ENCODE measurements around the gene SLCO1B3. TPM values are rescaled to one million over a fixed set of nuclear protein-coding genes. Genes with fewer than 3 reads are reported as not detected.

The SLCO1B3 gene
- polyA plus RNA-seq, 1 donor: not detected

DNA sequence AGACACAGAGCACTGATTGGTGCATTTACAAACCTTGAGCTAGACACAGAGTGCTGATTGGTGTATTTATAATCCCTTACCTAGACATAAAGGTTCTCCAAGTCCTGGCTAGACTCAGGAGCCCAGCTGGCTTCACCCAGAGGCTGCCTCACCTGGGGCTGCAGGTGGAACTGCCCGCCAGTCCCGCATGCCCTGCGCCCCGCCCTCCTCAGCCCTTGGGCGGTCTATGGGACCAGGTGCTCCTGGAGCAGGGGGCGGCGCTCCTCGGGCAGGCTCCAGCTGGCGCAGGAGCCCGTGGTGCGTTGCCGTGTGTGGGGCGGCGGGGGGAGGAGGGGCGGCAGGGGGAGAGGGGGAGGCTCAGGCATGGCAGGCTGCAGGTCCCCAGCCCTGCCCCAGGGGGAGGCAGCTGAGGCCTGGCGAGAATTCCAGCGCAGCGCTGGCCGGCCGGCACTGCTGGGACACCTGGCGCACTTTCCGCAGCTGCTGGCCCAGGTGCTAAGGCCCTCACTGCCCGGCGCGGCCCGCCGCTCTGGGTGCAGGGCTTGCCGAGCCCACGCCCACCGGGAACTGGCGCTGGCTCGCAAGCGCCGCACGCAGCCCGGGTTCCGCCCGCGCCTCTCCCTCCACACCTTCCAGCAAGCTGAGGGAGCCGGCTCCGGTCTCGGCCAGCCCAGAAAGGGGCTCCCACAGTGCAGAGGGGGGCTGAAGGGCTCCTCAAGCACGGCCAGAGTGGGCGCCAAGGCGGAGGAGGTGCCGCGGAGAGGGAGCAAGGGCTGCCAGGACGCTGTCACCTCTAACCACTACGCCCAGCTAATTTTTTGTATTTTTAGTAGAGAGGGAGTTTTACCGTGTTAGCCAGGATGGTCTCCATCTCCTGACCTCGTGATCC is 3.1 kb upstream of the SLCO1B3 start:
- Histone ChIP-seq H3K4me3 (ENCODE audit: low read length) (no peak overlapping the region), H3K27ac (ENCODE audit: low read length) (no peak overlapping the region), H3K9me3 (ENCODE audit: control insufficient read depth, low read depth, low read length) (peaks cover 7% of the 10 kb centered on the region), H3K27me3 (ENCODE audit: control insufficient read depth, insufficient read depth, low read length) (no peaks in the 10 kb centered on the region), H3K4me1 (ENCODE audit: control insufficient read depth, insufficient read depth, low read length) (no peaks in the 10 kb centered on the region), H3K36me3 (ENCODE audit: control insufficient read depth, insufficient read depth, low read length) (no peaks in the 10 kb centered on the region)
- no CpG with 5 or more reads among the region's 51 CpGs for WGBS (ENCODE audit: insufficient coverage, low lambda C conversion rate)
- no peak for DNase-seq

GRCh38 chr12:20808521-20808920 is 2.0 kb upstream of the SLCO1B3 start:
- Histone ChIP-seq H3K27me3 (ENCODE audit: control insufficient read depth, insufficient read depth, low read length) (no peaks in the 10 kb centered on the region), H3K4me1 (ENCODE audit: control insufficient read depth, insufficient read depth, low read length) (no peaks in the 10 kb centered on the region), H3K27ac (ENCODE audit: low read length) (no peak overlapping the region), H3K36me3 (ENCODE audit: control insufficient read depth, insufficient read depth, low read length) (no peaks in the 10 kb centered on the region), H3K4me3 (ENCODE audit: low read length) (no peak overlapping the region), H3K9me3 (ENCODE audit: control insufficient read depth, low read depth, low read length) (peaks cover 7% of the 10 kb centered on the region)
- 50% methylated on average over 1 of the region's 1 CpG for WGBS (ENCODE audit: insufficient coverage, low lambda C conversion rate)
- no peak for DNase-seq

DNA sequence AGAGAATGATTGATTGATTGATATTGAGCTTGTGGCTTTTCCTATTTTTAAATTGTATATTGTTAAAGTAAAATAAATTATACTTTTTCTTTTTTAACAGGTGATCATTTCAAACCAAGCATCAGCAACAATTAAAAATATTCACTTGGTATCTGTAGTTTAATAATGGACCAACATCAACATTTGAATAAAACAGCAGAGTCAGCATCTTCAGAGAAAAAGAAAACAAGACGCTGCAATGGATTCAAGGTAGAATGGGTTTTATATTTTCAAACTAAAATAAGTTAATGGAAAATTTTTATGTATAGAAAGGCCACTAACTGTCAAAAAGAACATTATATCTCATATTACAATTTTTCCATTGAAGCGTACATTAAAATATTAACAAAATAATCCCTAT is 5.1 kb downstream of the SLCO1B3 start:
- no peak for DNase-seq
- H3K36me3 ChIP-seq (ENCODE audit: control insufficient read depth, insufficient read depth, low read length): no peaks in the 10 kb centered on the region
- no peaks in the 10 kb centered on the region for H3K27me3 ChIP-seq (ENCODE audit: control insufficient read depth, insufficient read depth, low read length)
- 83% methylated on average over 1 of the region's 2 CpGs for WGBS (ENCODE audit: insufficient coverage, low lambda C conversion rate)
- no peaks in the 10 kb centered on the region for H3K9me3 ChIP-seq (ENCODE audit: control insufficient read depth, low read depth, low read length)
- H3K4me3 ChIP-seq (ENCODE audit: low read length): no peak overlapping the region
- H3K4me1 ChIP-seq (ENCODE audit: control insufficient read depth, insufficient read depth, low read length): no peaks in the 10 kb centered on the region
- H3K27ac ChIP-seq (ENCODE audit: low read length): no peak overlapping the region

DNA sequence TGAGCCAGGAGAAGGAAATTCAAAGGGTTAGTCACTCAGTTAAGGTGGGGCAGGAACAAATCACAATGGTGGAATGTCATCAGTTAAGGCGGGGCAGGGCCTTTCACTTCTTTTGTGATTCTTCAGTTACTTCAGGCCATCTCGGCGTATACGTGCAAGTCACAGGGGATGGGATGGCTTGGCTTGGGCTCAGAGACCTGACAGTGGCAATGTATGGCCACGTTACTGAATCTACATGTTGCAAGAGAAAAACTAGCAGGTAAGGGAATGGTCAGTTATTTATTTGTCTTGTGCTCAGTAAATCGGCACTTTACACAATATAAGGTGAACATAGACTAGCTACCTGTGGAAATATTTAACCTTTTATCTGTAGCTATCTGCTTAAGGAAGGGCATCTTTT is 11.9 kb downstream of the SLCO1B3 start:
- no peaks in the 10 kb centered on the region for H3K9me3 ChIP-seq (ENCODE audit: control insufficient read depth, low read depth, low read length)

GRCh38 chr12:20822925-20823324 is 12.4 kb downstream of the SLCO1B3 start:
- whole genome bisulfite sequencing (ENCODE audit: insufficient coverage, low lambda C conversion rate): 89% methylated on average over 2 of the region's 4 CpGs
- Histone ChIP-seq H3K4me3 (ENCODE audit: low read length) (no peak overlapping the region), H3K27me3 (ENCODE audit: control insufficient read depth, insufficient read depth, low read length) (no peaks in the 10 kb centered on the region), H3K4me1 (ENCODE audit: control insufficient read depth, insufficient read depth, low read length) (no peaks in the 10 kb centered on the region), H3K9me3 (ENCODE audit: control insufficient read depth, low read depth, low read length) (no peaks in the 10 kb centered on the region), H3K36me3 (ENCODE audit: control insufficient read depth, insufficient read depth, low read length) (no peaks in the 10 kb centered on the region), H3K27ac (ENCODE audit: low read length) (no peak overlapping the region)
- no peak for DNase-seq

More for the DNA sequence above, 11.9 kb downstream of the SLCO1B3 start:
- no peak for DNase-seq
- Histone ChIP-seq H3K27me3 (ENCODE audit: control insufficient read depth, insufficient read depth, low read length) (no peaks in the 10 kb centered on the region), H3K4me1 (ENCODE audit: control insufficient read depth, insufficient read depth, low read length) (no peaks in the 10 kb centered on the region), H3K27ac (ENCODE audit: low read length) (no peak overlapping the region), H3K36me3 (ENCODE audit: control insufficient read depth, insufficient read depth, low read length) (no peaks in the 10 kb centered on the region), H3K4me3 (ENCODE audit: low read length) (no peak overlapping the region)
- 100% methylated on average over 1 of the region's 6 CpGs for WGBS (ENCODE audit: insufficient coverage, low lambda C conversion rate)

DNA sequence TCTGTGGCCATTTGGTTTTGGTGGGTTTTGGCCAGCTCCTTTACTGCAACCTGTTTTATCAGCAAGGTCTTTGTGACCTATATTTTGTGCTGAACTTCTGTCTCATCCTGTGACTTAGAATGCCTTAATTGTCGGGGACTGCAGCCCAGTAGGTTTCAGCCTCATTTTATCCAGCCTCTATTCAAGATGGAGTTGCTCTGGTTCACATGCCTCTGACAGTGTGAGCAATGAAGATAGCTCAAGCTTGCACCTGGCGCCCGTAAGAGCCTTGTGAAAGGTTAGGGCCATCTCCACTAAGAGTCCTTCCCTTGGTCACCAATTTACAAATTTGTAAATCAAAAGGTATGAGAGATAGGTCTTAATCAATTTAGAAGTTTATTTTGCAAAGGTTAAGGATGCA is 19.4 kb downstream of the SLCO1B3 start:
- DNase-seq: no peak
- no peaks in the 10 kb centered on the region for H3K27me3 ChIP-seq (ENCODE audit: control insufficient read depth, insufficient read depth, low read length)
- no CpG with 5 or more reads among the region's 3 CpGs for WGBS (ENCODE audit: insufficient coverage, low lambda C conversion rate)
- no peak overlapping the region for H3K4me3 ChIP-seq (ENCODE audit: low read length)
- no peaks in the 10 kb centered on the region for H3K36me3 ChIP-seq (ENCODE audit: control insufficient read depth, insufficient read depth, low read length)
- no peaks in the 10 kb centered on the region for H3K4me1 ChIP-seq (ENCODE audit: control insufficient read depth, insufficient read depth, low read length)
- H3K27ac ChIP-seq (ENCODE audit: low read length): no peak overlapping the region
- no peaks in the 10 kb centered on the region for H3K9me3 ChIP-seq (ENCODE audit: control insufficient read depth, low read depth, low read length)

DNA sequence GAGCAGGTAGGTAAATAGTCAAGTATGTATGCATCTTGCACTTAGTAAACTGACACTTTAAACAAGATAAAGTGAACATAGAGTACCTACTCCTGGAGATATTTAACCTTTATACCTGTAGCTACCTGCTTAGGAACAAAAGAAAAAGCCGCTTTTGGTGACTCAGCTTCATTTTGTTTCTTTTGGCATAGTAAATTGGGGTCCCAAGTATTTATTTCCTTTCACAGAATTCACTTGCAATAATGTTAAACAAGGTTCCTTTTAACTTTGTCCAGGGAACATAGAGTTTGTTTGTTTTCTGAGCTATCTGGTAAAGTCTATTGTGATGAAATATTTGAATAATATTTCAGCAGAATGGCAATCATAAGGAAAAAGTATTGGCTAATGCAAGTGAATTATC is 20.0 kb downstream of the SLCO1B3 start:
- Histone ChIP-seq H3K27ac (ENCODE audit: low read length) (no peak overlapping the region), H3K4me3 (ENCODE audit: low read length) (no peak overlapping the region), H3K9me3 (ENCODE audit: control insufficient read depth, low read depth, low read length) (no peaks in the 10 kb centered on the region), H3K4me1 (ENCODE audit: control insufficient read depth, insufficient read depth, low read length) (no peaks in the 10 kb centered on the region), H3K36me3 (ENCODE audit: control insufficient read depth, insufficient read depth, low read length) (no peaks in the 10 kb centered on the region), H3K27me3 (ENCODE audit: control insufficient read depth, insufficient read depth, low read length) (no peaks in the 10 kb centered on the region)
- DNase-seq: no peak
- WGBS (ENCODE audit: insufficient coverage, low lambda C conversion rate): 57% methylated on average over 1 of the region's 1 CpG

- no peak overlapping the region for H3K27ac ChIP-seq (ENCODE audit: low read length)
- WGBS (ENCODE audit: insufficient coverage, low lambda C conversion rate): 100% methylated on average over 2 of the region's 4 CpGs
- no peaks in the 10 kb centered on the region for H3K9me3 ChIP-seq (ENCODE audit: control insufficient read depth, low read depth, low read length)
- no peaks in the 10 kb centered on the region for H3K27me3 ChIP-seq (ENCODE audit: control insufficient read depth, insufficient read depth, low read length)
- H3K36me3 ChIP-seq (ENCODE audit: control insufficient read depth, insufficient read depth, low read length): no peaks in the 10 kb centered on the region
- no peaks in the 10 kb centered on the region for H3K4me1 ChIP-seq (ENCODE audit: control insufficient read depth, insufficient read depth, low read length)
- no peak overlapping the region for H3K4me3 ChIP-seq (ENCODE audit: low read length)
- no peak for DNase-seq
Measured at GRCh38 chr12:20832911-20833310, 22.4 kb downstream of the SLCO1B3 start.

DNA sequence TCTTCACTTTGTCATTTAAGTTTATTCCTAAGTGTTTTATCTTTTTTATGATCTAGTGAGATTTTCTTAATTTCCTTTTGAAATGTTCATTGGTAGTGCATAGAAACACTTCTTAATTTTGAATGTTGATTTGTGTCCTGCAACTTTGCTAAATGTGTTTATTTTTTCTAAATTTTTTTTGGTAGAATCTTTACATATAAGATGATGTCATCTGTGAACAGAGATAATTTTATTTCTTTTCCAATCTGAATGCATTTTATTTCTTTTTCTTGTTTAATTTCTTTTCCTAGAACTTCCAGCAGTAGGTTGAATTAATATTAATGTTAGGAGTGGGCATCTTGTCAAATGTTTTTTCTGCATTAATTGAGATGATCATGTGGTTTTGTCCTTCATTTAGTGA is 42.1 kb downstream of the SLCO1B3 start:
- Histone ChIP-seq H3K4me1 (ENCODE audit: control insufficient read depth, insufficient read depth, low read length) (no peaks in the 10 kb centered on the region), H3K27me3 (ENCODE audit: control insufficient read depth, insufficient read depth, low read length) (no peaks in the 10 kb centered on the region), H3K36me3 (ENCODE audit: control insufficient read depth, insufficient read depth, low read length) (no peaks in the 10 kb centered on the region), H3K4me3 (ENCODE audit: low read length) (no peak overlapping the region), H3K9me3 (ENCODE audit: control insufficient read depth, low read depth, low read length) (no peaks in the 10 kb centered on the region), H3K27ac (ENCODE audit: low read length) (no peak overlapping the region)
- DNase-seq: no peak

DNA sequence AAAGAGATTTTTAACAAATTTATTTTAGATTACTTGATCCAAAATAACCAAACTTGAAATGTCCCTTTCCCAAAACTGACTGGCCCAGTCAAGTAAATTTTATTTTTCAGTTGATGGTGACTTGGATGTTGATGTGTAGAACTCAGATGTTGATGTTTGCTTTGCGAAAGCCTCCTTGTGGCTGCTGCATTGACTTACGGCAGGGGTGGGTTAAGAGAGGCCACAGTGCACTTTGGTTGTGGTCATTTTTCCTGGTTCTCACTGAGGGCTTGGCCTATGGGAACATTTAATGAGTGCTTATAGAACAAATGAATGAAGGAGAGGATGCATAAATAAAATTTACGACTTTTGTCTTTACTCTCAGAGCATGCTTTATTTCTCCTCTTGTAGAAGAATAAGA is 52.6 kb downstream of the SLCO1B3 start:
- Histone ChIP-seq H3K4me1 (ENCODE audit: control insufficient read depth, insufficient read depth, low read length) (no peaks in the 10 kb centered on the region), H3K27me3 (ENCODE audit: control insufficient read depth, insufficient read depth, low read length) (no peaks in the 10 kb centered on the region), H3K27ac (ENCODE audit: low read length) (no peak overlapping the region), H3K36me3 (ENCODE audit: control insufficient read depth, insufficient read depth, low read length) (no peaks in the 10 kb centered on the region), H3K4me3 (ENCODE audit: low read length) (no peak overlapping the region), H3K9me3 (ENCODE audit: control insufficient read depth, low read depth, low read length) (no peaks in the 10 kb centered on the region)
- no CpG with 5 or more reads among the region's 3 CpGs for WGBS (ENCODE audit: insufficient coverage, low lambda C conversion rate)
- DNase-seq: no peak

- no peak for DNase-seq
- no peaks in the 10 kb centered on the region for H3K9me3 ChIP-seq (ENCODE audit: control insufficient read depth, low read depth, low read length)
- no peaks in the 10 kb centered on the region for H3K4me1 ChIP-seq (ENCODE audit: control insufficient read depth, insufficient read depth, low read length)
- no peaks in the 10 kb centered on the region for H3K27me3 ChIP-seq (ENCODE audit: control insufficient read depth, insufficient read depth, low read length)
- H3K4me3 ChIP-seq (ENCODE audit: low read length): no peak overlapping the region
- no peaks in the 10 kb centered on the region for H3K36me3 ChIP-seq (ENCODE audit: control insufficient read depth, insufficient read depth, low read length)
- 0% methylated on average over 1 of the region's 2 CpGs for WGBS (ENCODE audit: insufficient coverage, low lambda C conversion rate)
- H3K27ac ChIP-seq (ENCODE audit: low read length): no peak overlapping the region
Measured at GRCh38 chr12:20865873-20866272, 55.4 kb downstream of the SLCO1B3 start.
